ENCODE measurements around the gene CPLX4. TPM values are rescaled to one million over a fixed set of nuclear protein-coding genes. Genes with fewer than 3 reads are reported as not detected.

The CPLX4 gene
- total and polyA plus RNA-seq, 2 of the 13 experiments (the other 11 are each of a cell fraction or from before 2014, with no cell fraction given): not detected

DNA sequence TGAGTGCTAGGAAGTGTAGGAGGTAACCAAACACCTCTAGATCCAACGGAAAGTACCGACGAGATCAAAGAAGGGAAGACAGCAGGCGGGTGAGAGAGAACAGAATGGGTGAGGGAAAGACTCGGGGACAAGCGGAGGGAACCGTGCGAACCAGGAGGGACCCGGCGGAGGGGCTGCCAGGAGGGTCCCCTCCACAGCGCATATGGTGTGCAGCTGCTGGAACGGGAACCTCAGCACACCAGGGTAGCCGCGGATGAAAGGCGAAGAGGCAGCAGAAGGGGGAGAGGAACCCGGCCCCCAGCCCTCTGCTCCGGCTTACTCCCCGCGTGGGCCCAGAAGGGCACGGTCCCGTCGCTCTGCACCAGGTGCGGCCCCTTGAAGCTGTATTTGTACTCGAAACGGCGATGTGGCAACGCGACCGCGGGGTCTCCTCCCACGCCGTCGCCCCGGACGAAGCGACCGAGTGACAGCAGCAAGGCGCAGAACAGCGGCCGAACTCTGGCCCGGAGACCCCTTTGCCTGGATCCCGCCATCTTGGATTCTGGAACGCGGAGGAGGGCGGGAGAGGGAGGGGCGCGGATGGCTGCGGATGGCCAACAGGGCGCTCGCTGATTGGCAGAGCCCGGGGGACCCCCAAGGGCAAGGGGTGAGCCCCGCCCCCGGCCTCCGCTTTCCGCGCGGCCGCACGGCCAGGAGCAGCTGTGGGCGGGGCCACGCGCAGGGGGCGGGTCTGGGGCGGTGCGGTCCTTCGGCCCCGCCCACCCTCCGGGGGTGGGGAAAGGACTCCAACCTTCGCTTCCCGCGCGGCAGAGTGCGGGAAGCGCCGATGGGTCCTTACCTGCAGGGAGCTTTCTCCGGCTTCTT is 40.5 kb upstream of the CPLX4 start, which contains the start of gene LMAN1 (continued):
- TF ChIP-seq NCOR1 (IDR thresholded peaks at IDR 0.05; ENCODE audit: borderline replicate concordance, low read length) (no peak), U2AF2 (IDR thresholded peaks at IDR 0.05; ENCODE audit: low read depth, low read length) (no peak), GATA4 (IDR thresholded peaks at IDR 0.05; ENCODE audit: borderline replicate concordance, low read depth) (no peak), NFATC3 (CRISPR knock-in tag; IDR thresholded peaks at IDR 0.05) (peak; percentile 74; the same call in 1 of the 2 replicates), BCL6 (CRISPR knock-in tag; IDR thresholded peaks at IDR 0.05) (no peak; the same call in 1 of the 2 replicates), DR1 (CRISPR knock-in tag; IDR thresholded peaks at IDR 0.05) (peak; percentile 61), HNRNPUL1 (IDR thresholded peaks at IDR 0.05; ENCODE audit: low read depth, low read length) (no peak), SMC3 (IDR thresholded peaks at IDR 0.05; ENCODE audit: low read length) (no peak), ZNF800 (CRISPR knock-in tag; IDR thresholded peaks at IDR 0.05) (no peak), ZKSCAN1 (IDR thresholded peaks at IDR 0.05; ENCODE audit: low read length) (no peak), POLR2A (IDR thresholded peaks at IDR 0.05; ENCODE audit: insufficient read depth in 1 of 2, low read depth in 2 of 2, low read length in 2 of 2) (peak; percentile 76 to 89)
- TF ChIP-seq, protein P1, sequence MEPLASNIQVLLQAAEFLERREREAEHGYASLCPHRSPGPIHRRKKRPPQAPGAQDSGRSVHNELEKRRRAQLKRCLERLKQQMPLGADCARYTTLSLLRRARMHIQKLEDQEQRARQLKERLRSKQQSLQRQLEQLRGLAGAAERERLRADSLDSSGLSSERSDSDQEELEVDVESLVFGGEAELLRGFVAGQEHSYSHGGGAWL (CRISPR knock-in tag; IDR thresholded peaks at IDR 0.05): peak; percentile 87
